ENCODE results near the gene TBL1X. TPM values are rescaled to one million over a fixed set of nuclear protein-coding genes. Genes with fewer than 3 reads are reported as not detected.

The TBL1X gene
- total RNA-seq, 1 experiment from 2014 or later, result 15.0 TPM

GRCh38 chrX:9591496-9591895 lies 126.6 kb downstream of the TBL1X start:
- Mint-ChIP-seq H3K27ac (ENCODE audit: low read depth, unreplicated experiment) (no peak overlapping the region), H3K4me3 (ENCODE audit: unreplicated experiment) (no peak overlapping the region), H3K27me3 (ENCODE audit: insufficient read depth, unreplicated experiment) (peaks cover 3% of the 10 kb centered on the region), H3K4me1 (ENCODE audit: insufficient read depth, unreplicated experiment) (no peaks in the 10 kb centered on the region), H3K9me3 (ENCODE audit: unreplicated experiment) (peaks cover 15% of the 10 kb centered on the region), H3K36me3 (ENCODE audit: insufficient read depth, unreplicated experiment) (no peaks in the 10 kb centered on the region)
- DNase-seq (ENCODE audit: unreplicated experiment), result no peak
- CTCF ChIA-PET, result no interaction called here
- POLR2A ChIA-PET, result no interaction called here
- intact Hi-C loops (cut with micrococcal nuclease), result no loop called here
- no peak for TF ChIP-seq CTCF (IDR thresholded peaks at IDR 0.05; ENCODE audit: unreplicated experiment)
- BruUV-seq (replicated peaks), result no TSS peak

GRCh38 chrX:9593756-9594155 lies 128.9 kb downstream of the TBL1X start:
- Mint-ChIP-seq H3K9me3 (ENCODE audit: unreplicated experiment) (peaks cover 15% of the 10 kb centered on the region), H3K27me3 (ENCODE audit: insufficient read depth, unreplicated experiment) (no peaks in the 10 kb centered on the region), H3K4me1 (ENCODE audit: insufficient read depth, unreplicated experiment) (no peaks in the 10 kb centered on the region), H3K27ac (ENCODE audit: low read depth, unreplicated experiment) (no peak overlapping the region), H3K36me3 (ENCODE audit: insufficient read depth, unreplicated experiment) (no peaks in the 10 kb centered on the region), H3K4me3 (ENCODE audit: unreplicated experiment) (no peak overlapping the region)
- POLR2A ChIA-PET, result no interaction called here
- intact Hi-C loops (cut with micrococcal nuclease), result no loop called here
- no peak for DNase-seq (ENCODE audit: unreplicated experiment)
- no TSS peak for BruUV-seq (replicated peaks)
- CTCF ChIA-PET, result no interaction called here
- no peak for TF ChIP-seq CTCF (IDR thresholded peaks at IDR 0.05; ENCODE audit: unreplicated experiment)

GRCh38 chrX:9595174-9595573 lies 130.3 kb downstream of the TBL1X start:
- intact Hi-C loops (cut with micrococcal nuclease), result no loop called here
- no peak overlapping the region for H3K27ac Mint-ChIP-seq (ENCODE audit: low read depth, unreplicated experiment)
- H3K27me3 Mint-ChIP-seq (ENCODE audit: insufficient read depth, unreplicated experiment), result no peaks in the 10 kb centered on the region
- H3K4me3 Mint-ChIP-seq (ENCODE audit: unreplicated experiment), result no peak overlapping the region
- TF ChIP-seq CTCF (IDR thresholded peaks at IDR 0.05; ENCODE audit: unreplicated experiment), result no peak
- POLR2A ChIA-PET, result no interaction called here
- BruUV-seq (replicated peaks), result no TSS peak
- H3K36me3 Mint-ChIP-seq (ENCODE audit: insufficient read depth, unreplicated experiment), result no peaks in the 10 kb centered on the region
- CTCF ChIA-PET, result no interaction called here
- peaks cover 15% of the 10 kb centered on the region for H3K9me3 Mint-ChIP-seq (ENCODE audit: unreplicated experiment)
- no peaks in the 10 kb centered on the region for H3K4me1 Mint-ChIP-seq (ENCODE audit: insufficient read depth, unreplicated experiment)
- DNase-seq (ENCODE audit: unreplicated experiment), result peak; percentile 31

GRCh38 chrX:9596837-9597236 lies 132.0 kb downstream of the TBL1X start:
- POLR2A ChIA-PET, result no interaction called here

More at GRCh38 chrX:9596837-9597236, 132.0 kb downstream of the TBL1X start:
- no peaks in the 10 kb centered on the region for H3K4me1 Mint-ChIP-seq (ENCODE audit: insufficient read depth, unreplicated experiment)
- DNase-seq (ENCODE audit: unreplicated experiment), result no peak
- no TSS peak for BruUV-seq (replicated peaks)
- intact Hi-C loops (cut with micrococcal nuclease), result no loop called here
- H3K9me3 Mint-ChIP-seq (ENCODE audit: unreplicated experiment), result peaks cover 13% of the 10 kb centered on the region
- CTCF ChIA-PET, result interaction anchor here (1.1 kb wide), 1 partner anchor 559 kb away, joined by 5 read pairs; no protein-coding TSS in a partner anchor
- H3K27ac Mint-ChIP-seq (ENCODE audit: low read depth, unreplicated experiment), result no peak overlapping the region
- TF ChIP-seq CTCF (IDR thresholded peaks at IDR 0.05; ENCODE audit: unreplicated experiment), result no peak
- no peak overlapping the region for H3K4me3 Mint-ChIP-seq (ENCODE audit: unreplicated experiment)
- no peaks in the 10 kb centered on the region for H3K27me3 Mint-ChIP-seq (ENCODE audit: insufficient read depth, unreplicated experiment)
- no peaks in the 10 kb centered on the region for H3K36me3 Mint-ChIP-seq (ENCODE audit: insufficient read depth, unreplicated experiment)
